Natural killer cell (primary cell): ENCODE data around the gene TDRKH. TPM values are rescaled to one million over a fixed set of nuclear protein-coding genes. Genes with fewer than 3 reads are reported as not detected.
"Not testable (repeated sequence)": the region's sequence is repeated elsewhere in the genome, so short reads cannot be mapped to it uniquely, and the experiment has no call there.

Source experiments
- ATAC-seq, 3 donors: fragments of 150-1000 bp in 2 of 3; fragments of 200-7000 bp in 1 of 3; cut with Tn5 transposase; 1 replicate in 1 of 3; 2 replicates in 2 of 3; pipeline ENCODE4 v1.10.0; 2021; ENCODE audit warnings: mild to moderate bottlenecking in 2 of 3, moderate library complexity in 2 of 3
- DNase-seq, 2 donors: peaks; one replicate each; pipeline versions ENCODE4 v3.0.0 to v3.0.0-alpha.2; 2013 to 2021; ENCODE audit warnings: mixed read lengths in 1 of 2
- H3K27ac ChIP-seq: one replicate; pipeline ENCODE4 v1.5.1; 2013; ENCODE audit warnings: mild to moderate bottlenecking, low read length
- H3K27me3 ChIP-seq: one replicate; pipeline ENCODE4 v1.6.1; 2013; ENCODE audit warnings: low read length; ENCODE audit not compliant: control insufficient read depth, insufficient read depth
- H3K36me3 ChIP-seq: one replicate; pipeline ENCODE4 v1.6.1; 2013; ENCODE audit warnings: low read length; ENCODE audit not compliant: control insufficient read depth, insufficient read depth
- H3K4me1 ChIP-seq: one replicate; pipeline ENCODE4 v1.6.1; 2013; ENCODE audit warnings: low read length; ENCODE audit not compliant: control insufficient read depth, insufficient read depth
- H3K4me3 ChIP-seq: one replicate; pipeline ENCODE4 v1.5.1; 2013; ENCODE audit warnings: low read length
- H3K9me3 ChIP-seq: one replicate; pipeline ENCODE4 v1.6.1; 2013; ENCODE audit warnings: low read length; ENCODE audit not compliant: control insufficient read depth, insufficient read depth
- H3K27ac Mint-ChIP-seq, 2 donors: one replicate each; pipeline ENCODE4 v1.8.0; 2022; ENCODE audit warnings: mild to moderate bottlenecking in 2 of 2, mixed read lengths in 2 of 2, moderate library complexity in 1 of 2
- H3K27me3 Mint-ChIP-seq, 2 donors: one replicate each; pipeline ENCODE4 v1.8.0; 2022; ENCODE audit warnings: low read depth in 2 of 2, mixed read lengths in 2 of 2
- H3K36me3 Mint-ChIP-seq: one replicate; pipeline ENCODE4 v1.8.0; 2022; ENCODE audit warnings: mixed read lengths
- H3K4me1 Mint-ChIP-seq, 2 donors: one replicate each; pipeline ENCODE4 v1.8.0; 2022; ENCODE audit warnings: mixed read lengths in 2 of 2
- H3K4me3 Mint-ChIP-seq: one replicate; pipeline ENCODE4 v1.8.0; 2022; ENCODE audit warnings: mild to moderate bottlenecking, moderate library complexity, mixed read lengths
- H3K9me3 Mint-ChIP-seq, 2 donors: one replicate each; pipeline ENCODE4 v1.8.0; 2022; ENCODE audit warnings: mixed read lengths in 2 of 2
- WGBS: methylation state at CpG from one replicate; pipeline ENCODE4 v1.1.7; 2013; ENCODE audit warnings: missing lambda C conversion rate; ENCODE audit not compliant: insufficient coverage; 5-methylcytosine and 5-hydroxymethylcytosine counted together
- intact Hi-C: fragments of 100-400 bp; cut with micrococcal nuclease; formaldehyde crosslinking; loops from one replicate; pipeline ENCODE4 v1.14.2; 2022
- total RNA-seq, 4 donors: library from RNA; stranded (reverse); fragments of 120-200 nt in 1 of 4; gene quantifications; one replicate each; pipeline versions ENCODE4 v1.2.3 to v1.2.4, GENCODE V29; 2013 to 2022
- TF ChIP-seq, protein P1 (sequence below): fragments of 200-600 bp; IDR thresholded peaks from one replicate; pipeline ENCODE4 v1.8.0; 2022; ENCODE audit warnings: antibody characterized with exemption

The TDRKH gene
- total RNA-seq, 3 donors from 2014 or later (not counting 1 experiment from before 2014, with no cell fraction given): 6.3 to 14.5 (median 8.0) TPM

DNA sequence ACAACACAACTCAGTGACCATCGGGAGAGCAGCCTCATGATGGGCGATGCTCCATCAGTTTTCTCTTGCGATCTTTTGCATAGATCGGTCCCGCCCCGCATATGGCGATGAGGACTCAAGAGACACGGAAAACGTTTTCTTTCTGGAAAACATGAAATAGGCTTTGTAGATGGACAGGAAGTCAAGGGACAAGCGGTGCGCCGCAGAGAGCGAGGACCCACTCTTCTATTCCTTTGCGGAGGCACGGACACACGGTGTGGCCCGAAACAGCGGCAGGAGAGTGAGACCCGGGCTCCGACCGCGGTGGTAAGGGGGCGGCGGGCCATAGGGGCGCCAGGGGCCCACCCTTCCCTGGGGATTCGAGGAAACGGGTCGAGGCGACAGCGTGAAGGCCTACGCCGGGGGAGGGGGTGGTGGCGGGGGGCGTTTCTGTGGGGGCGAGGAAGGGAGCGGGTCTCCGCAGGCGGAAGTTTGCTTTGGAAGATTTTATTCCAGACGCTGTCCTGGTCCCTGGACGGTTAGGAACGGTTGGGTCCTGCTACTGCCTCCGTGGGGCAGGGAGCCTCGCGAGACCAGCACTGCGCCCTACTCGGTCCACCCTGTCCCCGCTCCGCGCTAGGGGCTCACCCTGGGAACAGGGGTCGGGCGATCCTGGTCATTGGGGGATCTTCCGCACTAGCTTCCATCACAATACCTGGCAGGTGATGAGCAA is 796 bp upstream of the TDRKH start:
- TF ChIP-seq, protein P1, sequence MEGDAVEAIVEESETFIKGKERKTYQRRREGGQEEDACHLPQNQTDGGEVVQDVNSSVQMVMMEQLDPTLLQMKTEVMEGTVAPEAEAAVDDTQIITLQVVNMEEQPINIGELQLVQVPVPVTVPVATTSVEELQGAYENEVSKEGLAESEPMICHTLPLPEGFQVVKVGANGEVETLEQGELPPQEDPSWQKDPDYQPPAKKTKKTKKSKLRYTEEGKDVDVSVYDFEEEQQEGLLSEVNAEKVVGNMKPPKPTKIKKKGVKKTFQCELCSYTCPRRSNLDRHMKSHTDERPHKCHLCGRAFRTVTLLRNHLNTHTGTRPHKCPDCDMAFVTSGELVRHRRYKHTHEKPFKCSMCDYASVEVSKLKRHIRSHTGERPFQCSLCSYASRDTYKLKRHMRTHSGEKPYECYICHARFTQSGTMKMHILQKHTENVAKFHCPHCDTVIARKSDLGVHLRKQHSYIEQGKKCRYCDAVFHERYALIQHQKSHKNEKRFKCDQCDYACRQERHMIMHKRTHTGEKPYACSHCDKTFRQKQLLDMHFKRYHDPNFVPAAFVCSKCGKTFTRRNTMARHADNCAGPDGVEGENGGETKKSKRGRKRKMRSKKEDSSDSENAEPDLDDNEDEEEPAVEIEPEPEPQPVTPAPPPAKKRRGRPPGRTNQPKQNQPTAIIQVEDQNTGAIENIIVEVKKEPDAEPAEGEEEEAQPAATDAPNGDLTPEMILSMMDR: no peak
- H3K36me3 Mint-ChIP-seq: peaks cover 7% of the 10 kb centered on the region
- 1% methylated on average over 52 of the region's 52 CpGs for WGBS
- peak overlapping the region; percentile 93 to 94 for H3K27ac Mint-ChIP-seq
- intact Hi-C loops: loop anchor here (1.0 to 2.0 kb wide), 3 partner anchors 28 to 510 kb away; partner anchors contain the start of gene MRPL9
- ATAC-seq: no peak
- Histone ChIP-seq H3K4me1 (peaks cover 9% of the 10 kb centered on the region), H3K9me3 (no peaks in the 10 kb centered on the region), H3K27me3 (no peaks in the 10 kb centered on the region), H3K36me3 (no peaks in the 10 kb centered on the region), H3K4me3 (peak overlapping the region; percentile 96), H3K27ac (peak overlapping the region; percentile 39)
- H3K9me3 Mint-ChIP-seq: no peaks in the 10 kb centered on the region
- peaks cover 20 to 34% of the 10 kb centered on the region in 2 donors for H3K4me1 Mint-ChIP-seq
- peak overlapping the region; percentile 100 for H3K4me3 Mint-ChIP-seq
- no peaks in the 10 kb centered on the region for H3K27me3 Mint-ChIP-seq
- peak in 1 of 2 donors; percentile 22 for DNase-seq

DNA sequence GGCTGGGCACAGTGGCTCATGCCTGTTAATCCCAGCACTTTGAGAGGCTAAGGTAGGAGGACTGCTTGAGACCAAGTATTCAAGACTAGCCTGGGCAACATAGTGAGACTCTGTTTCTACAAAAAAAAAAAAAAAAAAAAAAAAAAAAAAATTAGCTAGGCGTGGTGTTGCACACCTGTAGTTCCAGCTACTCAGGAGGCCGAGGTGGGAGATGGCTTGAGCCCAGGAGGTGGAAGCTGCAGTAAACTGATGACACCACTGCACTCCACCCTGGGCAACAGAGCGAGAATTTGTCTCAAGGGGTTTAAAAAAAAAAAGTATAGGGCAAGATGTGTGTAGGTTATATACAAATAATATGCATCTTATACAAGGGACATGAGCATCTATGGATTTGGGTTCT is 2.6 kb downstream of the TDRKH start:
- DNase-seq (no peak), ATAC-seq (no peak)
- TF ChIP-seq, protein P1: no peak
- Histone ChIP-seq H3K27ac (no peak overlapping the region), H3K4me1 (peaks cover 9% of the 10 kb centered on the region), H3K36me3 (no peaks in the 10 kb centered on the region), H3K27me3 (no peaks in the 10 kb centered on the region), H3K9me3 (no peaks in the 10 kb centered on the region), H3K4me3 (no peak overlapping the region)
- Mint-ChIP-seq H3K27me3 (no peaks in the 10 kb centered on the region), H3K27ac (no peak overlapping the region), H3K4me1 (peaks cover 20 to 34% of the 10 kb centered on the region in 2 donors), H3K4me3 (no peak overlapping the region), H3K36me3 (no peaks in the 10 kb centered on the region), H3K9me3 (no peaks in the 10 kb centered on the region)
- 91% methylated on average over 2 of the region's 3 CpGs for WGBS
- intact Hi-C loops: no loop called here

DNA sequence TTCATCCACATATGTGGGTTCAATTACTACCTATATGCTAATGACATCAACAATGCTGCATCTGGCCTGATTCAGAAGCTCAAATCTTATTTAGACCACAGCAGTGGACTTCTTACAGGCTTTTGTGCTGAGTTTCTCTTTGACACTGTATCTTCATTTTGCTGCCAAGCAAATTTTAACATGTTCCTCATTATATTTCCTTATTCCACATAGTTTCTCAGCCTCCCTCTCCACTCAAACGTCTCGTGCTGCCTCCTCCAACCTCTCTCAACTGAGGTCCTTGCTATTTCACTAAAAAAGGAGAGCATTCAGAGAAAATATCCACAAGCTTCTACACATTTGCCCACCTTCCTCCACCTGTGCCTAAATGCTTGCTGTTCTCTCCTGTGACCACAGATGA is 6.5 kb downstream of the TDRKH start:
- H3K27ac Mint-ChIP-seq: no peak overlapping the region
- Histone ChIP-seq H3K4me3 (no peak overlapping the region), H3K27me3 (no peaks in the 10 kb centered on the region), H3K36me3 (peaks cover 20% of the 10 kb centered on the region), H3K4me1 (no peaks in the 10 kb centered on the region), H3K27ac (no peak overlapping the region), H3K9me3 (no peaks in the 10 kb centered on the region)
- H3K27me3 Mint-ChIP-seq: no peaks in the 10 kb centered on the region
- H3K4me1 Mint-ChIP-seq: no peaks in the 10 kb centered on the region
- H3K4me3 Mint-ChIP-seq: no peak overlapping the region
- intact Hi-C loops: no loop called here
- H3K36me3 Mint-ChIP-seq: peaks cover 6% of the 10 kb centered on the region
- TF ChIP-seq, protein P1: no peak
- ATAC-seq (no peak), DNase-seq (no peak)
- H3K9me3 Mint-ChIP-seq: no peaks in the 10 kb centered on the region
- 86% methylated on average over 2 of the region's 2 CpGs for WGBS

DNA sequence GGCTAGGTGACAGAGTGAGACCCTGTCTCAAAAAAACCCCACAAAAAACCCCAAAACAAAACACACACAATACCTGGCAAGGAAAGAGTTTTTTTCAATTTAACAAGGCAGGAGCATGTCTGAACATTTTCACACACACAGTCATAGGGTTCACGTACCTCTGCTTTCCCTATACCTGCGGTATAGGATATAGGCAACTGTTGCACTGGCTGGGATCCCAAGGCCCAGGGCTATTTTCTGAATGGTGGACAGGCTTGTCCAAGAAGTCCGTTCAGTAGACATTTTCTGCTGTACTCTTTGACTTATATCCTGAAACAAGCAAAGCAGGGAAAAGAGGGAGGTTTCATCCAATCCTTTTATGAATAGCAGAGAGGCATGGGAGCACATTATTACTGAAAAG is 7.6 kb downstream of the TDRKH start:
- peaks cover 26% of the 10 kb centered on the region for H3K36me3 ChIP-seq
- DNase-seq (no peak), ATAC-seq (no peak)
- H3K4me1 ChIP-seq: no peaks in the 10 kb centered on the region
- H3K4me3 ChIP-seq: no peak overlapping the region
- TF ChIP-seq, protein P1: no peak
- intact Hi-C loops: no loop called here
- no peaks in the 10 kb centered on the region for H3K27me3 ChIP-seq
- Mint-ChIP-seq H3K36me3 (peaks cover 13% of the 10 kb centered on the region), H3K4me1 (no peaks in the 10 kb centered on the region), H3K9me3 (no peaks in the 10 kb centered on the region), H3K27me3 (no peaks in the 10 kb centered on the region), H3K4me3 (no peak overlapping the region), H3K27ac (no peak overlapping the region)
- no peak overlapping the region for H3K27ac ChIP-seq
- no peaks in the 10 kb centered on the region for H3K9me3 ChIP-seq
- WGBS: 95% methylated on average over 3 of the region's 3 CpGs

DNA sequence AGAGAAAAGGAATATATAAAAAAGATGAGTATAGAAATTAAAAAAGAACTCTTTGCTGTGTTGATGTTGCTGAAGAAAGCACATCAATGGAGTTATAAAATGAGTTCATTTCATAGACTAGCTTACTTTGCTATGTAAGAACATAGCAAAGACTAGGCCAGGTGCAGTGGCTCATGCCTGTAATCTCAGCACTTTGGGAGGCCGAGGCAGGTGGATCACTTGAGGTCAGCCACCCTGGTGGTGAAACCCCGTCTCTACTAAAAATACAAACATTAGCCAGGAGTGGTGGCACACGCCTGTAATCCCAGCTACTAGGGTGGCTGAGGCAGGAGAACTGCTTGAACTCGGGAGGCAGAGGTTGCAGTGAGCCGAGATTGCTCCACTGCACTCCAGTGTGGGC is 8.3 kb downstream of the TDRKH start:
- H3K27me3 Mint-ChIP-seq, H3K4me1 Mint-ChIP-seq, H3K27ac ChIP-seq, ATAC-seq, H3K9me3 ChIP-seq, H3K4me3 Mint-ChIP-seq, H3K4me1 ChIP-seq, H3K4me3 ChIP-seq, H3K9me3 Mint-ChIP-seq, DNase-seq, H3K27me3 ChIP-seq, intact Hi-C loops, H3K27ac Mint-ChIP-seq: not testable (repeated sequence)
- WGBS: 94% methylated on average over 5 of the region's 5 CpGs
- peaks cover 26% of the 10 kb centered on the region for H3K36me3 ChIP-seq
- H3K36me3 Mint-ChIP-seq: peaks cover 13% of the 10 kb centered on the region
